Loucy (cell line): ENCODE data around the gene MOCS1.

Experiments used
- EZH2phosphoT487 ChIP-seq: fragments of 200-600 bp; IDR thresholded peaks from 2 replicates; pipeline ENCODE4 v1.6.1; 2018; ENCODE audit warnings: antibody characterized with exemption, mild to moderate bottlenecking, moderate library complexity, borderline replicate concordance
- TF ChIP-seq, protein P1 (sequence below): fragments of 200-600 bp; sonication (generic); conservative IDR thresholded peaks from 2 replicates; pipeline ENCODE4 v1.5.1; 2014; ENCODE audit warnings: mild to moderate bottlenecking, antibody characterized with exemption, low read length

- TF ChIP-seq, protein P1, sequence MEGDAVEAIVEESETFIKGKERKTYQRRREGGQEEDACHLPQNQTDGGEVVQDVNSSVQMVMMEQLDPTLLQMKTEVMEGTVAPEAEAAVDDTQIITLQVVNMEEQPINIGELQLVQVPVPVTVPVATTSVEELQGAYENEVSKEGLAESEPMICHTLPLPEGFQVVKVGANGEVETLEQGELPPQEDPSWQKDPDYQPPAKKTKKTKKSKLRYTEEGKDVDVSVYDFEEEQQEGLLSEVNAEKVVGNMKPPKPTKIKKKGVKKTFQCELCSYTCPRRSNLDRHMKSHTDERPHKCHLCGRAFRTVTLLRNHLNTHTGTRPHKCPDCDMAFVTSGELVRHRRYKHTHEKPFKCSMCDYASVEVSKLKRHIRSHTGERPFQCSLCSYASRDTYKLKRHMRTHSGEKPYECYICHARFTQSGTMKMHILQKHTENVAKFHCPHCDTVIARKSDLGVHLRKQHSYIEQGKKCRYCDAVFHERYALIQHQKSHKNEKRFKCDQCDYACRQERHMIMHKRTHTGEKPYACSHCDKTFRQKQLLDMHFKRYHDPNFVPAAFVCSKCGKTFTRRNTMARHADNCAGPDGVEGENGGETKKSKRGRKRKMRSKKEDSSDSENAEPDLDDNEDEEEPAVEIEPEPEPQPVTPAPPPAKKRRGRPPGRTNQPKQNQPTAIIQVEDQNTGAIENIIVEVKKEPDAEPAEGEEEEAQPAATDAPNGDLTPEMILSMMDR, result no peak
- no peak for TF ChIP-seq EZH2phosphoT487
These were observed 75.2 kb downstream of the MOCS1 start for GRCh38 chr6:39859025-39859424.
